ENCODE measurements around the gene CEP85. TPM values are rescaled to one million over a fixed set of nuclear protein-coding genes. Genes with fewer than 3 reads are reported as not detected.
"Not testable (repeated sequence)": the region's sequence is repeated elsewhere in the genome, so short reads cannot be mapped to it uniquely, and the experiment has no call there.

The CEP85 gene
- total RNA-seq, 1 donor from 2014 or later: 107 TPM

GRCh38 chr1:26290122-26290881, 56.3 kb downstream of the CEP85 start:
- DNase-seq: no peak

GRCh38 chr1:26290882-26291261, 56.9 kb downstream of the CEP85 start:
- no peak for DNase-seq

GRCh38 chr1:26291433-26291832, 57.4 kb downstream of the CEP85 start:
- DNase-seq: no peak

GRCh38 chr1:26291939-26292338, 57.9 kb downstream of the CEP85 start:
- no peak for DNase-seq

GRCh38 chr1:26292735-26293134, 58.7 kb downstream of the CEP85 start:
- not testable (repeated sequence) for DNase-seq

- DNase-seq: no peak
These were observed 60.0 kb downstream of the CEP85 start for GRCh38 chr1:26293911-26294463.

GRCh38 chr1:26295194-26296138, 61.5 kb downstream of the CEP85 start:
- DNase-seq: no peak

- no peak for DNase-seq
These were observed 62.5 kb downstream of the CEP85 start for GRCh38 chr1:26296340-26297056.

- no peak for DNase-seq
These were observed 63.2 kb downstream of the CEP85 start for GRCh38 chr1:26297057-26297790.

GRCh38 chr1:26297791-26298124, 63.8 kb downstream of the CEP85 start:
- no peak for DNase-seq

GRCh38 chr1:26300578-26301275, 66.7 kb downstream of the CEP85 start:
- no peak for DNase-seq

- no peak for DNase-seq
These were observed 68.9 kb downstream of the CEP85 start for GRCh38 chr1:26302733-26303405.

- DNase-seq: no peak
These were observed 71.8 kb downstream of the CEP85 start for GRCh38 chr1:26305667-26306289.

GRCh38 chr1:26306290-26307229, 72.6 kb downstream of the CEP85 start, which contains the start of gene UBXN11:
TSS of gene UBXN11 (minus strand) at chr1:26306636. CDS start at chr1:26302883, 3,753 bp downstream.
- peak; percentile 96 for DNase-seq

- DNase-seq: no peak
These were observed 73.4 kb downstream of the CEP85 start for GRCh38 chr1:26307363-26307781.

GRCh38 chr1:26307966-26308899, 74.2 kb downstream of the CEP85 start:
- DNase-seq: not testable (repeated sequence)

GRCh38 chr1:26314501-26314900, 80.5 kb downstream of the CEP85 start:
- DNase-seq: no peak

Data from tongue (tissue), 2 donors.